ENCODE measurements around the gene FHIP1B.

The FHIP1B gene

DNA sequence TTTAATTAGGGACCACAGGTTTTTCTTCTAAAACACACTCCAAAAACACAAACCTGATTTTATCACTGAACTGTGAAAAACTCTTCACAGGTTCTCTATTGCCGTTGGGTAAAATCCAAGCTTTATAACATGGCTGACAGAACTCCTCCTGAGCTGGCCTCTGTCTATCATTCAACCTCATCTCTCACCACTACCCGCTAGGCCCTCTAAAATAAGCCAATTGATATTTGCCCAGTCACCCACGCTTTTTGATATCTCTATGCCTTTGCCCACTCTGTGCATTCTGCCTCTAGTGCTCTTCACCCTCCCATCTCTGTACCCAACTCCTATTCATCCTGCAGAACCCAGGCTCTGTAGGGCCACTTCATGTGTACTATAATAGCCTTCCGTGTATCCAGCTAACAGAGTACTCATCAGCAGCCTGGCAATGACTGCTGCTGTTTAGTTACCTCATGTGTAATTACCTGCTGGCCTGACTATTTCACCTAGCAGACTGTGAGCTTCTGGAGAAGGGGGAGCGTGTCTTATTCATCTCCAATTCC is 3.4 kb upstream of the FHIP1B start:
- DNase-seq, result no peak

DNA sequence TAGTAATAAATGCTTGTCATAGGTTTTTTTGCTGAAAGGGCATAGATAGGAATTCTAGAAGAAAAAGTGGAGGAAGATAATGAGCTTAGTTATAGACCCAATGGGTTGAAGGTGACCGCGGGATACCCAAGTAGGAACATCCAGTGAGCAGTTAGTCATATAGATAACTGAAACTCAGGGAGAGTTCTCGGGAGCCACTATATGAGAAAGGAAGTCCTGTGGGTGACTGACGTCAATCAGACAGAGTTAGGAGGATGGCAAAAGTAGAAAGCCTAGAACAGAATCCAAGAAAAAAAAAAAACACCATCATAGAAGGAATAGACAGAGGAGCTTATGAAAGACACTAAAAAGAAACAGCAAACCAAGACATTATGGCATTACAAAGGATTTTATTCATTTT is 2.8 kb upstream of the FHIP1B start:
- DNase-seq, result no peak

DNA sequence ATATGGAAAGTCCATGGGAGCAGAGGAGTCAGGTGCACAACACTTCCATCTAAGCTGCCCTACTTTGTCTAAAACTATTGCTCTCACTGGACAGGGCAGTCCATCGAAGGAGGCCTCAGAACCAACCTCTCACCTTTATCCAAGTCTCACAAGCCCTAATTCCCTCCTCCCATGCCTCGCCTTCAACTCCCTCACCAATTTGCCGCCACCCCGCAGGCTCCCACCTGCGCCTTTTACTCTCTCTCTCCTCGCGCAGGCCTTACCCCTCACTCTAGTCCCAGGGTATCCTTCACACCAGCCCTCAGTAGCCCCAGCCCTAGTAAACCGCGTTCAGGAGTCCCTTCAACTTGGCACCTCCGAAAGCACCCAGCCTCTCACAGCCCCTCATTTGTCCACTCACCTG is 451 bp downstream of the FHIP1B start:
- DNase-seq, result no peak

DNA sequence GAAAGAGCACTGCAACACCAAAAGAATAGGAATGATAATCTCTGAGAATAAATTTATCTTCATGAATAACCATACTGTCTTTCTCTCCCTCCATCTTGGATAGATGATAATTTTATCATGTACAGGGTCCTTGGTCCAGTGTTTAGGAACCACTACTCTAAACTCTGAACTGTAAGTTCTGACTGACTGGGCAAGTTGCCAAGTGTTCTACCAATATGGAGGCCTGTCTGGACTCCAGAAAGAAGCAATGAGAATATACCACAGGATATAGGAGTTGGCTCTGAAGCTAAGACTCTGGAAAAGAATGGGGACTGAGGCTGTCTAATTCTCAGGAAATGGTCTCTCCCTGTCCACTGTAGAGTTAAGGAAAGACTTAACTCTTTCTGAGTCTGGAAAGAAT is 1.5 kb downstream of the FHIP1B start:
- no peak for DNase-seq

DNA sequence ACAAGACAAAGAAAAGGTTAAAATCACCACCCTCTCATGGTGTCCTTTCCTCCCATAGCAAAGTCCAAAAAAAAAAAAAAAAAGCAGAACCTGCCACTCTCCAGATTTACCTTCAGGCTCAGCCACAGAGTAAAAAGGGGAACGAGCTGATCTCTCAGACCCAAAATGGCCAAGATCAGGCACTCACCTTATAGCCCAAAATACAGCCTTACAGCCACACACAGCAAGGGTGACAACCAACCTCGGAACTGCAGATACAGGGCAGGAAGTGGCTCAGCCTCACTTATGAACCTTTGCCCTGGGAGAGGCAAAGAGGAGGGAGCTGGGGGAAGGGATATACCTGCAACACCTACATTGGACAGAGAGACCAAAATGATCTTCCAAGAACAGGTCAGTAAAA is 4.5 kb downstream of the FHIP1B start:
- no peak for DNase-seq

DNA sequence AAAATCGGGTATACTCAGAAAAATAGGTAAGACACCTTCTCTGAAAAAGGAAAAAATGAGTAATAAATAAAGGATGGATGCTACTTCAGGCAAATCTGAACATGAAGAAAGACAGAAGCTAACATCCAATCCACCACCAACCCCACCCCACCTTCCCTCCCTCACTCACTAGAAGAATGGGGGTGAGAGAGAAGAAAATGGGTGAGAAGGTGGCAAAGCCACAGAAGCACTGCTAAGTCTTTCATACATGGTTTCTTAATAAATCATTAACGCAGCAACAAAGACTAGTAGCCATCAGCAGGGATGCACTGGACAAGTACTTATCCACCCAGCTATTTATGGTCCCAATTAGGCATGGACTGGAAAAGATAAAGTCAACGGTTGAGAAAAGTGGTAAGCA is 5.9 kb downstream of the FHIP1B start:
- DNase-seq, result no peak

DNA sequence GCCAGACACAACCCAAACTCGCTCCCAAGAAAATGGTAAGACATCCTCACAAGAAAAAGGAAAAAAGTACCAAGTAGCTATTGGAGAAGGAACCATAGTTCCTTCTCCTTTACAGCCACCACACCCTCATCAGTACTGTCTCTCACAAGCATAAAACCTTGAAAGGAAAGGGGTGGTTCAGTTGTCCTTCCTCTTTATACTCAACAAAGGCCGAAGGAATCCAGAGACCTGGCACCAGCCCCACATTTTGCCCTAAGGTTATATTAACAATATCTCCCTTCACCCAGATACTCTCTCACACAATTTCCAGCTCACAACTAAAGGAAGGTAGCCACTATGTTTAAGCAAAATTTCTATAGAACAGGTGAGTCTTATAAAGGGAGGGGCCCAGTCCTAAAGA is 8.5 kb downstream of the FHIP1B start:
- DNase-seq, result no peak

DNA sequence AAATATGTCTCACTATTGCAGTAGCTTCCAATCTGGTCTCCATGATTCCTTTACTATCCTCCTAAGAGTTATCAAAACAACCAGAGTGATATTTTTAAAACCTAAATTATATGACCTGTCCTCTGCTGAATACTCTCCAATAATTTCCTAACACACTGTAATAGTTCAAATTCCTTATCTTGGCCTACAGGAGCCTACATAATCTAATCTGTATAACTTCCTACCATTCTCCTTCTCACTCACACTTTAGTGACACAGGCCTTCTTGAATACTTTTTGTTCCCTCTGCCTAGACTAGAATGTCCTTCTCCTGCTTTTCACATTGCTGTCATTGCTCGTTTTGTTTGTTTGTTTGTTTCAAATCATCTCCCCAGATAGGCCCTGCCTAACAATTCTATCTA is 9.4 kb downstream of the FHIP1B start:
- DNase-seq, result no peak

DNA sequence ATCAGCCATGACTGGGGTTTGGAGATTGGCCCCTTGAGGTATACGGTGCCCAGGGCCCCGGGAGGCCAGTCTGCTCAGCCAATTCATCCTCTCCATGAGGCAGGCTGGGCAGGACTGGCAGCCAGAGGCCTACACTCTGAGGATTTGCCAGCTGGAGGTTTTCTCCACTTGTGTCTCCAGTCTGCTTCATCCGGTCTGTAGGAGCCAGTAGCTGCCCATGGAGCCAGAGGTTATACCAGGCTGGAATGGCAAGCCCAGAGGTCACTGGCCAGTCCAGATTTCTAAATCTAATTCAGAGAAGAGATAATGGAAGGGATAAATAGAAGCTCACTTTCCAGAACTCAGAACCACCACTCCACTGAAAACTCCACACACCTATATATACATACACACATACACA is 10.0 kb downstream of the FHIP1B start:
- no peak for DNase-seq

DNA sequence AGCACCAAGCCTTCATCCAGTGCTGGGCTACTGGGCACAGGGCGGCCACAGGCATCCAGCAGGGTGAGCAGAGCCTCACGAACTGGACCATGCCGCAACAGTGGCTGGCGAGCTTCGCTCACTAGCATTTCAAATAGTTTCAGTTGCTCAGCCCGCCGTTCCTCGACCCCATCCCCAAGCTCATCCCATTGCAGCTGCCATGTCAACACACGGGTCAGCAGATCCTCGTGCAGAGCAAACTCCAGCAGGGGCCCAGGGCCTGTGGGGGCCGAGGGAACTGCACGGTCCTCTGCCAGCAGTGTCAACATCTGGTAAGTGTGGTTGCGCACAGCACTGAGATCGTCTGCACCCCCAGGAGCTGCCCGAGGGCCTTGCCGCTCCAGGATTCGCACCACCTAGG is 10.6 kb downstream of the FHIP1B start:
- no peak for DNase-seq

DNA sequence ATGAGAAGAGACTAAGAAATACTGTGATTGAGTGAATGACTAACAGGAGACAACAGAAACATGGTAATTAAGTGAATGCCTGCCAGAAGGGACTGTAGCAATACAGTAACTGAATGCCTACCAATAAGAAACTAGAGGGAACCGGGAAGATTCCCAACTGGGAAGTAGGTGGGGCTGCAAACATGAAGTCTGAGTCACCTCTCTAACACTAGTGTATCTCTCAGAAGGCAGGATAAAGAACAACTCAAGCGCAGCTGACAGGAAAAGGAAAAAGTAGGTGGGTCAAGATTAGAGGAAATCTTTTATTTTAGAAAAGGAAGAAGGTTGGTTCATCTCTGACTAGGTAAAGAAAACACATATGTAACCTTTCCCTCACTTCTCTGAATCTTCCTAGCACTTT is 15.1 kb downstream of the FHIP1B start:
- no peak for DNase-seq

DNA sequence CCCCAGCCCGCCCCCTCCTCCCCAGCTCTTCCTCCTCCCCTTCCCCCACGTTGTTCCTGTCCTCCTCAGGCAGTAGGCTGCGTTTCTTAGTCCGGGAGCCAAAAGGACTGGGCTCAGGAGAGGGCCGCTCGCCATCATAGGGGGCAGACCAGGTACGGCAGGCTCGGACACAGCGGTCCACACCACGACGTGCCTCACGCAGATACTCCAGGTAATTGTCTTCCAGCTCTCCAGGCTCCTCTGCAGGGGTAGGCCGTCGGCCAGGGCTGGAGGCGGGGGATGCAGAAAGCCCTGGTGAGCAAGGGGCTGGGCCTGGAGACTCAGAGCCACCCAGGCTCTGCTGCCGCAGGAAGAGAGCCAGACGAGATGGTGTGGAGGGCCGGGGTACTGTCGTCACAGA is 16.7 kb downstream of the FHIP1B start:
- DNase-seq, result no peak

DNA sequence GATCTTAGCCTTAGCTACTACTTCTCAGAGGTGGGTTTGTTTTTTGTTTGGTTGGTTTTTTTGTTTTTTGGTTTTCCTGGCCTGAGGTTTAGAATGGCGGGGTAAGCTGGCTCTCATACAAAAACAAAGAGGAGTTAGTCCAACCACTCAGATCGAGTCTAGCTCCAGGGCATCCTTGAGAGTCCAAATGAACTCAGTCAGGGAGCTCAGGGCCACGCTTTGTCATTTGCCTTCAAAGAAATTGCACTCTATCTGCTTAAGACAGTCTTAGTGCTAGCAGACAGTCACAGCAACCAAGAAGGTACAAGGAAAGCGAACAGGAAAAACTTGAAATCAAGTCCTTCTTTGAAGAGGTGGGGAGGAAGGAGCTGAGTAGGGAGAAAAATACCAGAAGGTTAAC is 17.9 kb downstream of the FHIP1B start:
- no peak for DNase-seq

DNA sequence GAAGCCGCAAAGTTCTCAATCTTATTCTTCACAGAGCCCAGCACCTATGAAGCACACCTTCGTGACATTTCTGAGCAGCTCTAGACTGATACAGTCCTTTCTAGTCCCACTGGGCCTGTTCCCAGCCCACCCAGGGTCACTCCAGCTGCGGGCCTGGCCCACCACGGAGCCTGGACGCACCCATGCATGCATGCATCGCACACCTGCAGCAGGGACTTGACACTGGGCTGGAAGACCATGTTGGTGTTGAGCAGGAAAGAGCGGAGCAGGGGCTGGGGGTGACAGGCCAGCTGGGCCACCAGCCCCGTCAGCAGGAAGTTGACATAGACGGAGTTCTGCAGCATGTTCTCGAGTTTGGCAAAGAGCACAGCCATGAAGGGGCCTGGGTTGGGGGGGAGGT is 19.9 kb downstream of the FHIP1B start:
- no peak for DNase-seq

DNA sequence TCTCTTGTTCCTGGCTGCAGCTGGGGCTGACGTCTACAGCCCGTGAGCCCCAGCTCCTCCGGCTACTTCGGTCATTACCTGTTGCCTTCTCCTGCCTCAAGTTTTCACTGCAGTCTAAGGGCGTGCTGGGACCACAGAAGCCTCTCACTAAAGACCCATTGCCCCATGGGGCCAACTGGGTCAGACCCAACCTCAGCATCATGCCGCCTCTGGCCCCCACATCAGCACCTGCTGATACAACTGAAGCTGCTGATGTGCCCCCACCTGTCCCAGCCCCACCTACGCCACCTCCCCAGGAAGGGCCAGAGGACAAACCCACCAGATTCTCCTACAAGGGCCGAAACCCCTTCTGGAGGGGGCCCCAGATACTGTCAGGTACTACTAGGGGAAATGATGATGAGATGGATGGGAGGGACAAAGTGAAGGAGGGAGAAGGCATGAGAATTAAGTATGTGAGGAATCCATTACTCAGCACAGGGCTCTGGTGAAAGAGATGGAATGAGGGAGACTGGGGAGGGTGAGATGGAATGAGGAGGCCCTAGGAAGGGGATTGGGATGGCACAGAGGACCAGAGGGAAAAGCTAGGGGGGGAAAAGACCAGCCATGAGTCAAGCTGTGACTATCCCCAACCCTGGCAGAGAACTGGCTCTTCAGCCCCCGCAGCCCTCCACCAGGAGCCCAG is 24.0 kb downstream of the FHIP1B start:
- DNase-seq, result no peak

DNA sequence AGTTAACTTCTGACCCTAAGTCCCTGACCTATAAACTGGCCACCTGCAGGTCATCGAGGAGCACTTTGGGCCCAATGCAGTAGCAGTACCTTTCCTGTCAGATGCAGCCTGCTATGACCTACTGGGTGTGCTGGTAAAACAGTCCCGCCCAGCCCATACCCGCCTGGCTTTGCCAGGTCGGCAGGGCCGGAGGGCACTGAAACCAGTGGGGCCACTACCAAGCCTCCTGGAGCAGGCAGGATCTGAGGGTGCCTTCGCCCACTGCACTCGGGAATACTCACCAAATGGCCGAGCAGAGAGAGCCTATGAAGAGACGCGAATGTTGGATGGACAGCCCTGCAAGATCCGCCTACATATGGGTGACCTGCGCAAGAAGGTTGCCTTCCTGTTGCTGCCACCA is 24.6 kb downstream of the FHIP1B start:
- no peak for DNase-seq

DNA sequence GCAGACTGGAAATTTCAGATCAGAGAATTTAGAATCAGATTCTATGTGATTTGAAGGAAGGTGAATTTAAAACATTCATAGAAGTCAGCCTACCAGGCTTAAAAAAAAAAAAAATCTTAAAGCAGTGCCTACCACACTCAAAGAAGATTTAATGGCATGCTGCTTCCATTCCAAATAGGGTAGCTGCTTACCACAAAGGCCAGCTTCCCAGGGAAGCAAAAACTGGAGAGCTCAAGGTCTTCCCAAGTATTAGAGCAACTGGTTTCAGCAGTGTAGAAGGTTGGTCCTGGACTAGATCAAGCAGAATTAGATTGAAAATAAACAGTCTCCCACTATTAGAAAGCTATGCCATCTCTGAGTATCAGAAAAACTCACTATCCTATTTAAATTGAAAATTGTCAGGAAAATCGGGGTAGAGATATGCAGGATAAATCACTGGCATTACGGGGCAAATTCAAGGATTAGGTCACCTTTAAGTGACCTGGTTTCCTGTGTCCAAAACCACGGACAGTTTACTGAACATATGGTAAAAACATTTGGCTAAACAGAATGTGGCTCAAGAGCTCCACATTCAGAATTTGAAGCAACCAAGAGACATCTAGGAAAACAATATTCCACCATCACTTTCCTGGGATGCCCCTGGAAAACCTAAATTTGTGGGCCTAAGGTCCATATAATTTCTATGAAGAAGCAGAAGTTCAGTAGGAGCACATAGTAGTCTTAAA is 27.8 kb downstream of the FHIP1B start:
- DNase-seq, result no peak

DNA sequence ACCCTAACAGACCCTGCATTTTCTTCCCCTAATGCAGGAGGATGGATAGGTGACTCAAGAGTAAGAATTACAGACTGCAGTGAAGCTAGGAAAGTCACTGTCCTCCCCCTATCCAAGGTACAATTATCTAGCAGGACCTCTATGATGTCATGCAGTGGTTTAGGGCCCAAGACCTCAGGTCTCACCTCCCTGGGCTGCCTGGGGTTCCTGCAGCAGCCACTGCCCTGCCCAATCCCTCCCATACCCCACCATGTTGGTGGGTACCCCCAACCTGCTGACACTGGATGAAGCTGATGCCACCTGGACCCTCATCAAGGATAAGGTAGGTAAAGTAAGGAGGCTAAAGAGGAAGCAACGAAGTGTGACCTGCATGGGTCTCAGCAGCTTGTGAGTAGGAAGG is 29.1 kb downstream of the FHIP1B start, which contains the start of gene C11orf42:
Gene C11orf42 (plus strand): TSS at position 192 of the 400 bp plus-strand sequence. CDS start 59 bp downstream, at position 251.
- no peak for DNase-seq

DNA sequence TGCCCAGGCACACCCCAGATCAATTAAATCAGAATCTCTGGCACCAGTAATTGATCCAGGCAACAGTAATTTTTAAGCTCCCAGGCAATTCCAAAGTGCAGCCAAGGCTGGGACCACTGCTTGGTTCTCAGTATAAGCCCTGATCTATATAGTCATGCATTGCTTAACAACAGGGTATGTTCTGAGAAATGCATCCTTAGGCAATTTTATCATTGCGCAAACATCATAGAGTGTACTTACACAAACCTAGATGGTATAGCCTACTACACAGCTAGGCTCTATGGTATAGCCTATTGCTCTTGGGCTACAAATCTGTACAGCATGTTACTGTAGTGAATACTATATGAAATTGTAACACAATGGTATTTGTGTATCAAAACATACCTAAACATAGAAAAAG is 29.7 kb downstream of the FHIP1B start:
- no peak for DNase-seq

DNA sequence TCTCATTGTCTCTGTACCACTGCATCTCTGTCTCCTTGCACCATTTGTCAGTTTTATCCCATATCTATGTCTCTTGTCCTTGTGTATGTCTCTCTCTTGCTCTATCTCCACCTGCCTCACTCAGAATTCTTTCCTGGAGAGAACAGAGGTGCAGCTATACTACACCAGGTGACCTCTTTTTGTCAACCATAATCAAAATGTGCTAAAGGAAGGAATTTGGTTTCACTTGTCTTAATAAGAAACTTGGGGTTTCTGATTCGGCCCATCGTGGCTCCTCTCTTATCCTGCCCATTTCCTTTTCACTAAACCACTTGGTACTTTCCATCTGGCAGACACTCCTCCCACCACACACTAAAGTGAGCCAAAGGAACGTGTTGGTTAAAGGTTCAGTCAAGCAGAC is 31.1 kb downstream of the FHIP1B start:
- no peak for DNase-seq

DNA sequence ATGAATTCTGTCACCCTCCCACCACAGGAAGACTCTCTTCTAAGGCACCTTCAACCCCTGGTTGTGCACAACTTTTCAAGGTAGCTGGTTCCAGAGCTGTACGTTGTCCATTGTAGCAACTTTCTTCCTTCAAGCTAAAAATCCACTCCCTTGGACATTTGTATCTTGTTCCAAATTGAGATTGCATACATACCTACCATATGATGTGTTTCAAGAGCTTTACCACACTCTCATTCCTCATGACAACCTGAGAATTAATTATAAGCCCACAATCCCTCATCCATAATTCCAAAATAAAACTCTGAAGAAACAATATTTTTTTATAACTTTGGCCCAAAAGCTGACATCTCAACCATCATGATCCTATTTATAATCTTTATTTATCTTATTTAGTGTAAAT is 32.4 kb downstream of the FHIP1B start:
- DNase-seq, result no peak

DNA sequence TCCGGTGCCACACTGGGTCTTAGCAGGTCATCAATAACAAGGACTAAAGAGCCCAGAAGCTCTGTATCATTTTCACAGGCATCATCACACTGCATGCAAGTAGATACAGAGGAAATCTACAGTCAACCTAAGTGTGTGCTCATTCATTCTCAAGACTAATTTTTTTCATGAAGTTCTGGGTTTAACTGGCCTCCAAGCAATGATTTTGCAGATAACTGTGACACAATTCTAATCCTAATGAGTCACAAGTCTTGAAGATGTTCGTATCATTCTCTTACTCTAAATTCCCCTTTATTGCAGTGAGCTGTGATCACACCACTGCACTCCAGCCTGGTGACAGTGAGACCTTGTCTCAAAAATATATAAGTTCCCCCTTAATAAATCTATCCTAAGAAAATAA is 33.0 kb downstream of the FHIP1B start:
- no peak for DNase-seq

DNA sequence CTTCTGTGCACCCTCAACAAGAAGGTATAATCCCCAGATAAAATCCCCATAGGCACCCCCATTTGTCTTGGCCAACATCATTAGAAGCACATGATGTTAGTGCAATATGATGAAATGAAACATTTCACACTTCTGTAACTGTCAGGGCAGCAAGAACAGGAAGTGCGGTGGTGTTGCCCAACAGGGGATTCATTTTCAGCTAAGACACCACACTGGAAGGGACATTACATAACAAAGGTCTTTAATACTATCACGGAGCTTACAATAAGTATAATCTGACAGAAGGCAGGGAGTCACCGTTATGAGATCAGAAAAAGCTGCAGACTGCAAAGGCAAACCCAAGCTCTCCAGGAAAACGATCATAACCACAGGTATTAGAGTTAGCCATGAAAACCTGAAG is 33.5 kb downstream of the FHIP1B start:
- peak; percentile 13 for DNase-seq

DNA sequence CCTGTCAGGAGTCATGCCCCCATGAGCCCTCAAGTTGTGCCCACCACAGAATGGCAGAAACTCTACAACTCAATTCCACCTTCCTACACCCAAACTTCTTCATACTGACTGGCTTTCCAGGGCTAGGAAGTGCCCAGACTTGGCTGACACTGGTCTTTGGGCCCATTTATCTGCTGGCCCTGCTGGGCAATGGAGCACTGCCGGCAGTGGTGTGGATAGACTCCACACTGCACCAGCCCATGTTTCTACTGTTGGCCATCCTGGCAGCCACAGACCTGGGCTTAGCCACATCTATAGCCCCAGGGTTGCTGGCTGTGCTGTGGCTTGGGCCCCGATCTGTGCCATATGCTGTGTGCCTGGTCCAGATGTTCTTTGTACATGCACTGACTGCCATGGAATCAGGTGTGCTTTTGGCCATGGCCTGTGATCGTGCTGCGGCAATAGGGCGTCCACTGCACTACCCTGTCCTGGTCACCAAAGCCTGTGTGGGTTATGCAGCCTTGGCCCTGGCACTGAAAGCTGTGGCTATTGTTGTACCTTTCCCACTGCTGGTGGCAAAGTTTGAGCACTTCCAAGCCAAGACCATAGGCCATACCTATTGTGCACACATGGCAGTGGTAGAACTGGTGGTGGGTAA is 35.1 kb downstream of the FHIP1B start, which contains the start of gene OR52W1:
Gene OR52W1 (plus strand): TSS at position 51 of the 637 bp plus-strand sequence. CDS start 0 bp downstream, at position 51.
- no peak for DNase-seq
